Endothelial cell of umbilical vein (primary cell): ENCODE data around the gene PLEKHG2. TPM values are rescaled to one million over a fixed set of nuclear protein-coding genes. Genes with fewer than 3 reads are reported as not detected.

Experiments
- BruUV-seq: library from RNA; stranded (reverse); fragments of 400-500 nt; replicated peaks from 2 replicates; lab custom pipeline; 2021; lab: Mats Ljungman, UMichigan
- CTCF ChIA-PET: fragments of 300-600, 350-600 bp; sonication (Branson Sonifier 250); formaldehyde crosslinking; loops from one replicate; lab custom pipeline; 2021; ENCODE audit warnings: antibody characterized with exemption, inconsistent platforms; lab: Charles Lee
- POLR2A ChIA-PET: fragments of 300-600, 350-600 bp; sonication (Branson Sonifier 250); formaldehyde crosslinking; loops from one replicate; lab custom pipeline; 2021; ENCODE audit warnings: antibody characterized with exemption, inconsistent platforms; lab: Charles Lee
- DNase-seq: peaks from one replicate; pipeline ENCODE4 v3.0.0-alpha.2; 2011; ENCODE audit warnings: low read depth, low spot score
- FAIRE-seq: peaks from 2 replicates; lab custom pipeline; 2011; peaks lifted over from hg19 to GRCh38; lab: Jason Lieb, UNC
- H2AFZ ChIP-seq: 2 replicates; pipeline ENCODE4 v1.6.0; 2012; ENCODE audit warnings: low read depth, low read length, control low read depth, inconsistent platforms
- H3K27ac ChIP-seq: 2 replicates; pipeline ENCODE4 v1.5.1; 2011; ENCODE audit warnings: low read depth, mild to moderate bottlenecking, control low read depth, low read length, moderate library complexity; ENCODE audit not compliant: insufficient read depth
- H3K27me3 ChIP-seq, 2 experiments: 2 replicates each; pipeline versions ENCODE4 v1.6.0 to v1.6.1; 2011; ENCODE audit warnings: low read length in 2 of 2, mixed read lengths in 1 of 2; ENCODE audit not compliant: control insufficient read depth in 2 of 2, insufficient read depth in 2 of 2
- H3K36me3 ChIP-seq, 2 experiments: 2 replicates in 1 of 2; 3 replicates in 1 of 2; pipeline ENCODE4 v1.5.1; 2011; ENCODE audit warnings: low read length in 2 of 2, mild to moderate bottlenecking in 1 of 2, moderate library complexity in 1 of 2; ENCODE audit not compliant: control insufficient read depth in 2 of 2, insufficient read depth in 2 of 2; ENCODE audit errors: extremely low read depth in 1 of 2
- H3K4me1 ChIP-seq: 3 replicates; pipeline ENCODE4 v1.5.1; 2011; ENCODE audit warnings: mild to moderate bottlenecking, low read length; ENCODE audit not compliant: control insufficient read depth, insufficient read depth; ENCODE audit errors: extremely low read depth
- H3K4me2 ChIP-seq: 2 replicates; pipeline ENCODE4 v1.6.1; 2011; ENCODE audit warnings: low read length, control low read depth, mixed read lengths; ENCODE audit not compliant: insufficient read depth
- H3K4me3 ChIP-seq, 3 experiments: fragments of 200-600 bp in 1 of 3; sonication (generic), shearing (Covaris generic) in 1 of 3; replicated peaks in 1 of 3; 2 replicates each; pipeline ENCODE4 v1.5.1; 2011 to 2016; ENCODE audit warnings: control low read depth in 3 of 3, low read length in 3 of 3, mild to moderate bottlenecking in 2 of 3, inconsistent platforms in 1 of 3, low read depth in 1 of 3, moderate library complexity in 1 of 3; ENCODE audit not compliant: insufficient read depth in 1 of 3
- H3K79me2 ChIP-seq: 2 replicates; pipeline ENCODE4 v1.6.0; 2012; ENCODE audit warnings: low read length, inconsistent platforms; ENCODE audit not compliant: control insufficient read depth, insufficient read depth
- H3K9ac ChIP-seq: replicated peaks from 2 replicates; pipeline ENCODE3; 2011; ENCODE audit warnings: low read length, control low read depth; ENCODE audit not compliant: insufficient read depth; ENCODE audit errors: extremely low read depth
- H3K9me1 ChIP-seq: replicated peaks from 3 replicates; pipeline ENCODE4 v1.6.0; 2011; ENCODE audit warnings: mild to moderate bottlenecking, low read length; ENCODE audit not compliant: control insufficient read depth, insufficient read depth; ENCODE audit errors: extremely low read depth
- H3K9me3 ChIP-seq: replicated peaks from 2 replicates; pipeline ENCODE4 v1.5.1; 2012; ENCODE audit warnings: low read length, inconsistent platforms; ENCODE audit not compliant: control insufficient read depth, insufficient read depth
- H4K20me1 ChIP-seq: replicated peaks from 2 replicates; pipeline ENCODE3; 2011; ENCODE audit warnings: mild to moderate bottlenecking, low read length; ENCODE audit not compliant: control insufficient read depth, insufficient read depth; ENCODE audit errors: extremely low read depth
- EZH2 ChIP-seq: IDR thresholded peaks from 2 replicates; pipeline ENCODE4 v1.6.1; 2012; ENCODE audit warnings: borderline replicate concordance, low read depth, mild to moderate bottlenecking, moderate library complexity, low read length, inconsistent platforms; ENCODE audit not compliant: severe bottlenecking
- FOS ChIP-seq: IDR thresholded peaks from 2 replicates; pipeline ENCODE4 v1.6.1; 2011; ENCODE audit warnings: mild to moderate bottlenecking, low read length, moderate library complexity, borderline replicate concordance; ENCODE audit not compliant: insufficient read depth
- GATA2 ChIP-seq: IDR thresholded peaks from 2 replicates; pipeline ENCODE4 v1.7.0; 2011; ENCODE audit warnings: low read depth, mild to moderate bottlenecking, moderate library complexity, mixed read lengths, low read length; ENCODE audit not compliant: insufficient read length, insufficient read depth
- JUN ChIP-seq: IDR thresholded peaks from 2 replicates; pipeline ENCODE4 v1.6.1; 2011; ENCODE audit warnings: borderline replicate concordance, low read depth; ENCODE audit not compliant: insufficient read length, insufficient read depth
- MAX ChIP-seq: IDR thresholded peaks from 2 replicates; pipeline ENCODE4 v1.6.1; 2011; ENCODE audit not compliant: insufficient read depth, insufficient read length
- MYC ChIP-seq: IDR thresholded peaks from one replicate; pipeline ENCODE4 v1.6.1; 2011; ENCODE audit warnings: mild to moderate bottlenecking, low read depth, low read length
- POLR2A ChIP-seq: IDR thresholded peaks from 2 replicates; pipeline ENCODE4 v1.6.1; 2012; ENCODE audit warnings: low read depth, mild to moderate bottlenecking, control low read depth, low read length
- POLR2AphosphoS5 ChIP-seq: IDR thresholded peaks from 2 replicates; pipeline ENCODE4 v1.6.1; 2012; ENCODE audit warnings: low read depth, mild to moderate bottlenecking, control low read depth, low read length, moderate library complexity; ENCODE audit not compliant: insufficient read depth
- dilution Hi-C: fragments of 300-500 bp; cut with MboI; formaldehyde crosslinking; loops from one replicate; pipeline ENCODE4 v1.15.0; 2019; ENCODE audit warnings: low sequenced_read_pairs; ENCODE audit not compliant: extremely low pct_ligation_motif_present
- intact Hi-C: fragments of 100-400 bp; cut with micrococcal nuclease; formaldehyde crosslinking; loops from one replicate; pipeline ENCODE4 v1.10.0; 2022
- polyA plus RNA-seq, 4 experiments: library from polyadenylated mRNA; depleted of rRNA in 3 of 4; stranded (reverse) in 3 of 4; unstranded in 1 of 4; fragments of >200 nt; gene quantifications; 2 replicates each; pipeline versions ENCODE4 v1.2.1 to v1.2.3, GENCODE V29; 2011 to 2012; ENCODE audit warnings: missing spikeins in 1 of 4
- total RNA-seq: library from RNA; stranded (reverse); gene quantifications from 2 replicates; pipeline ENCODE4 v1.2.3, GENCODE V29; 2021
- TF ChIP-seq, protein P1 (sequence below), 2 donors: IDR thresholded peaks; 1 replicate in 1 of 2; 2 replicates in 1 of 2; pipeline ENCODE4 v1.5.1; 2011; ENCODE audit warnings: low read length in 2 of 2, mild to moderate bottlenecking in 2 of 2, moderate library complexity in 2 of 2, control low read depth in 1 of 2, inconsistent platforms in 1 of 2, low read depth in 1 of 2; ENCODE audit not compliant: insufficient read depth in 1 of 2; ENCODE audit errors: extremely low read depth in 1 of 2

PLEKHG2 gene
- total and polyA plus RNA-seq, 2 donors (not counting 3 experiments of a cell fraction or from before 2014, with no cell fraction given): 44.7 to 74.1 TPM

GRCh38 chr19:39472746-39473442, 60.4 kb downstream of the PLEKHG2 start:
- Histone ChIP-seq H3K9me3 (no peaks in the 10 kb centered on the region), H3K27me3 (no peaks in the 10 kb centered on the region), H2AFZ (no peak overlapping the region), H3K36me3 (peaks cover 9 to 74% of the 10 kb centered on the region in 2 experiments), H4K20me1 (no peaks in the 10 kb centered on the region), H3K79me2 (no peaks in the 10 kb centered on the region), H3K4me2 (no peak overlapping the region), H3K9me1 (no peaks in the 10 kb centered on the region), H3K9ac (no peak overlapping the region), H3K4me1 (no peaks in the 10 kb centered on the region), H3K4me3 (no peak overlapping the region), H3K27ac (no peak overlapping the region)
- ChIA-PET POLR2A (no interaction called here), CTCF (no interaction called here)
- no peak for TF ChIP-seq JUN
- TF ChIP-seq, protein P1, sequence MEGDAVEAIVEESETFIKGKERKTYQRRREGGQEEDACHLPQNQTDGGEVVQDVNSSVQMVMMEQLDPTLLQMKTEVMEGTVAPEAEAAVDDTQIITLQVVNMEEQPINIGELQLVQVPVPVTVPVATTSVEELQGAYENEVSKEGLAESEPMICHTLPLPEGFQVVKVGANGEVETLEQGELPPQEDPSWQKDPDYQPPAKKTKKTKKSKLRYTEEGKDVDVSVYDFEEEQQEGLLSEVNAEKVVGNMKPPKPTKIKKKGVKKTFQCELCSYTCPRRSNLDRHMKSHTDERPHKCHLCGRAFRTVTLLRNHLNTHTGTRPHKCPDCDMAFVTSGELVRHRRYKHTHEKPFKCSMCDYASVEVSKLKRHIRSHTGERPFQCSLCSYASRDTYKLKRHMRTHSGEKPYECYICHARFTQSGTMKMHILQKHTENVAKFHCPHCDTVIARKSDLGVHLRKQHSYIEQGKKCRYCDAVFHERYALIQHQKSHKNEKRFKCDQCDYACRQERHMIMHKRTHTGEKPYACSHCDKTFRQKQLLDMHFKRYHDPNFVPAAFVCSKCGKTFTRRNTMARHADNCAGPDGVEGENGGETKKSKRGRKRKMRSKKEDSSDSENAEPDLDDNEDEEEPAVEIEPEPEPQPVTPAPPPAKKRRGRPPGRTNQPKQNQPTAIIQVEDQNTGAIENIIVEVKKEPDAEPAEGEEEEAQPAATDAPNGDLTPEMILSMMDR (IDR thresholded peaks at IDR 0.05; ENCODE audit: extremely low read depth in 1 of 2, insufficient read depth in 1 of 2, low read depth in 1 of 2, low read length in 2 of 2): no peak
- TF ChIP-seq GATA2: no peak
- TF ChIP-seq FOS: no peak
- no peak for TF ChIP-seq MYC
- TF ChIP-seq MAX: no peak
- no peak for TF ChIP-seq POLR2A
- no peak for TF ChIP-seq EZH2
- no peak for TF ChIP-seq POLR2AphosphoS5
- no peak for FAIRE-seq
- dilution Hi-C loops (no loop called here), intact Hi-C loops (no loop called here)
- no peak for DNase-seq
- no TSS peak for BruUV-seq
